ENCODE data around the gene STK11.
"Not testable (repeated sequence)": the region's sequence is repeated elsewhere in the genome, so short reads cannot be mapped to it uniquely, and the experiment has no call there.

Gene STK11

DNA sequence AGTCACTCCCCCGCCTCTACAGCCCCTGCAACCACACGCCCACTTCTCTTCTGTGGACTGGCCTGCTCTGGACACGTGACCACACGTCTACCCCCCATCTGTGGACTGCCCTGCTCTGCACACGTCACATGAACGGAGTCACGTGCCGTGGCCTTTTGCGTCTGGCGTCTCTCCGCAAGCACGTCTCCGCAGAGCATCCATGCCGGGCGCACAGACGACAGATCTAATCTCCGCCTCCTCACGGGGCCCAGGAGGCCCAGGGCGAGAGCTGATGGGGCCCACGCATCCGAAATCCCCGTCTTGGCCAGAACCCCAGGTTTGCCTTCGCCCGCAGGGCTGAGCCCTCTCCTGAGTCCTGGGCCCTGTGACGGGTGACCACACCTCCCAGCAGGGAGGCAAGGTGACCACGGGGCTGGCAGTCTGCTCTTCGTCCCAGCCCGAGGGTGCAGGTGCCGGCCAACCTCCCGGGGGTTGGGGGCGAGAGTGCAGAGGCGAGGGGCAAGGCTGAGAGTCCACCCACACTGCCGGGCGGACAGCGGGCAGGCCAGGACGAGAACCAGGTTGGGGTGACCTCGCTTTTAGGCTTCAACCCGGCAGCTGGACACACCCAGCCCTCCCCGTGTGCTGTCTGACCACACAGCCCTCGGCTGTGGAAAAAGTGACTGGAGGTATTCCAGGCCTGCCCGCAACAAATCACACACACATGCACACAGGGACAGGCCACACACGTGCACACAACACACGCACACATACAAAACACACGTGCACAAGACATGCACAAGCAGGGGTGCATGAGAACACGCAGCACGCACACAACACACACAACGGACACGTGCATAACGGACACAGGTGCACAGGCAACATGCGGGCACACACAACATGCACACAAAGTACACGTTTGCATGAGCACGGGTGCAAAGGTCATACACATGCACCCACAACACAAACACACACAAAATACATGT is 35.4 kb upstream of the STK11 start:
- no peak for DNase-seq

DNA sequence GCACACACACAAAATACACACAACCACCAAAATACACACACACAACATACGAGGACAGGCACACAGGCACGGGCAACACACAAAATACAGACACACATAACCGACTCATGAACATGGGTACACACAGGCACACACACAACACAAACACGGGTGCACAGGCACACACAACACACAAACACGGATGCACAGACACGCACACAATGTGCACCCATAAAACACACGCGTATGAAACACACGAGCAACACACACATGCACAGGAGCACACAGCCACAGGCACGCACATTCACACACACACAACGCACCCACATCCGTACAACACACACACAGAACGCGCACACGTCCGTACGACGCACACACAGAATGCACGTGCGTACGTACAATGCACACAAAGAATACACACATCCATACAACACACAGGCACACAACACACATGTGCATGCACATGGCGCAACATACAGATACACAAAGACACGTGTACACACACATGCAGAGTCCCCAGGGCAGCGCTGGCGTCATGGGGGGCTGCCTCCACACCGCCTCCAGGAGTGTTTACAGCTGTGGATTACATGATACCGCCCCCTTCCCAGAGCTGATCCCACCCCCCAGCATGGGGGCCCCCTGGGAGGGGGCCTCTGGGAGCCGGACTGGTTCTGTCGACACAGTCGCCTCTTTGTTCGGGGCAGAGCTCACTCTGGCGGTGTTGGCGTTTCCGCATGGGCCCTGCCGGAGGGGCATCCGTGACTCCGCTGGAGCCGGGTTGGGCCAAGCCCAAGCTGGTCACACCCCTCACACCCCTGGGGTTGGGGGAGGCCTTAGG is 34.4 kb upstream of the STK11 start:
- no peak for DNase-seq

DNA sequence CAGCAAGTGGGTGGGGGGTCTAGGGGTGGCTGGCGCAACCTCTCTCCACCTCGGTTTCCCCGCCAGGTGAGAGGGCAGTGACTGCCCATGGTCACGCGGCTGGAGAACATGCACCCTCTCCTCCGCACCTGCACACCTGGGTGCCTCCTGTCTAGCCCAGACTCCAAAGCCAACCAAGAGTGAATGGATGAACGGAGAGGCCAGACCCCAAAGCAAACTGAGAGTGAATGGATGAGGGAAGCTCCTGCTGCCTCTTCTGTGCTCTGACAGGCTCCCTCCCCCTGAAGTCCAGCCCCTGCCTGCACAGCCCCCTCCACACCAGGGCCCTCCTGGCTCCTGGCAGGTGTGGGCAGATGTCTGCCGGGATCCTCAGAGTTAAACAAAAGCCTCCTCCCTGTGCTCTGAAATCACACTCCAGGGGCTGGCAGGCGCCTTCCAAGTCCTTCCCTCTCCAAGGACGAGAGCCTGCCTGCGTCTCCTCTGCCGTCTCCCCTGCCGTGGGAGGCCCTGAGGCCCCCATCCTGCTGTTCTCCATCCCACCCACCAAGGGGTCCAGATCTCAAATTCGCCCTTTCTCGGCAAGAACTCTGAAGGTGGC is 33.7 kb upstream of the STK11 start:
- DNase-seq = no peak

DNA sequence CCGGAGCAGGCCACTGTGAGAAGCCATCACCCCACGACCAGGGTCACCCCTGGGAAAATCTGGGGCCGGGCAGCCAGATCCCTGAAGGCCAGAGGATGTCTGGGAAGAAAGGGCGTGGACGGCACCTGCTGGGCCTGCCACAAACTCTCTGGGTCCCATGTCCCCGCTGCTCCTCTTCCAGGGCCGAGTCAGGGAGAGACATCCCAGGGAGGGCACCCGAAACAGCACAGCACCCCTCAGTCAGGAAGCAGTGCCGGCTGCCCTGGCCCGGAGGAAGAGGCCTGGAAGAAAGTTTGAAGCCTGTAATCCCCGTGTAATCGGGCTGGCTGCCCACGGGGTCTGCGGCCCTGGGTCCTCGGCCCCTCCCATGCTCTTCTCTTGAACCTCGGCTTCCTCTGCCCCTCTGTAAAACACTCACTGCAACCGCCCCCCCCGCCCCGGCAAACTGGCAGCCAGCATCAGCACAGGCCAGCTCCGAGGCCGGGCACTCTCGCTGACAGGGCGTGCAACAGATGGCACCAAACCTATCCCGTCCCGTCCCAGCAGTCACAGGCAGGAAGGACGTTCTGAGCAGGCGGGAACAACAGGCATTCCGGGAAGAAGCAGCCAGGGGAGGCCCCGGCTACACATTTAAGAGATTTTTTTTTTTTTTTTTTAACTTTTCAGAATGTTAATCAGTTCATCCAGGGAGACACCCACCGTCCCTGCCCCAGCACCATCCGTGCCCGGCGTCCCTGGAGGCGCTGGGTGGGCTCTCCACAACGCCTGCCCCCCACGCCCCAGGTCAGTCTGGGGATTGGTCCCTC is 33.0 kb upstream of the STK11 start:
- DNase-seq = no peak

GRCh38 chr19:1173159-1173844 is 32.3 kb upstream of the STK11 start:
- DNase-seq = no peak

GRCh38 chr19:1173845-1174809 is 31.5 kb upstream of the STK11 start, which contains the start of gene SBNO2:
Gene SBNO2, minus strand, starts transcription at chr19:1174268. Its CDS starts 19,992 bp downstream, at chr19:1154276.
- DNase-seq = peak; percentile 57

GRCh38 chr19:1177322-1178114 is 28.1 kb upstream of the STK11 start:
- DNase-seq = no peak

GRCh38 chr19:1181606-1182005 is 24.0 kb upstream of the STK11 start:
- DNase-seq = no peak

DNA sequence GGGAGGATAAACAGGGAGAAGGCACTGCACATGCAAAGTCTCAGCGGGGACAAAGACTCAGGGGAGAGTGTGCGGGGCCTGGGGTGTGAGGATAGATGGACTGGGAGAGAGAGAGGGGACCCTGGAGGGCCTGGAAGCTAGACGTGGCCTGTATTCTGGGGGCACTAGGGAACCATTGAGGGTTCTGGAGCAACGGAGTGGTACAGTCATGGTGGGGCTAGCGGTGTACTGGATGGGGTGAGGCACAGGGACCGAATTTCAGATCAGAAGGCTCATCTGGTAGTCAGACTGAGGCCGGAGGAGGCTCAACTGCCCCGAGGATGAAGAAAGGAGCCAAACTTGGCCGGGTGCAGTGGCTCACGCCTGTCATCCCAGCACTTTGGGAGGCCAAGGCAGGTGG is 23.5 kb upstream of the STK11 start:
- DNase-seq = no peak

DNA sequence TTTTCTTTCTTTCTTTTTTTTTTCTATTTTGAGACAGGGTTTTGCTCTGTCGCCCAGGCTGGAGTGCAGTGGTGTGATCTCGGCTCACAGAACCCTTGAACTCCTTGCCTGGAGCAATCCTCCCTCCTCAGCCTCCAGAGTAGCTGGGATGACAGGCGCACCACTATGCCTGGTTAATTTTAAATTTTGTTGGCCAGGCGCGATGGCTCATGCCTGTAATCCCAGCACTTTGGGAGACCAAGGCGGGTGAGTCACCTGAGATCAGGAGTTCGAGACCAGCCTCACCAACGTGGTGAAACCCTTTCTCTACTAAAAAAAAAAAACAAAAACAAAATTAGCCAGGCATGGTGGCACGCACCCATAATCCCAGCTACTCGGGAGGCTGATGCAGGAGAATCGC is 22.9 kb upstream of the STK11 start:
- no peak for DNase-seq

DNA sequence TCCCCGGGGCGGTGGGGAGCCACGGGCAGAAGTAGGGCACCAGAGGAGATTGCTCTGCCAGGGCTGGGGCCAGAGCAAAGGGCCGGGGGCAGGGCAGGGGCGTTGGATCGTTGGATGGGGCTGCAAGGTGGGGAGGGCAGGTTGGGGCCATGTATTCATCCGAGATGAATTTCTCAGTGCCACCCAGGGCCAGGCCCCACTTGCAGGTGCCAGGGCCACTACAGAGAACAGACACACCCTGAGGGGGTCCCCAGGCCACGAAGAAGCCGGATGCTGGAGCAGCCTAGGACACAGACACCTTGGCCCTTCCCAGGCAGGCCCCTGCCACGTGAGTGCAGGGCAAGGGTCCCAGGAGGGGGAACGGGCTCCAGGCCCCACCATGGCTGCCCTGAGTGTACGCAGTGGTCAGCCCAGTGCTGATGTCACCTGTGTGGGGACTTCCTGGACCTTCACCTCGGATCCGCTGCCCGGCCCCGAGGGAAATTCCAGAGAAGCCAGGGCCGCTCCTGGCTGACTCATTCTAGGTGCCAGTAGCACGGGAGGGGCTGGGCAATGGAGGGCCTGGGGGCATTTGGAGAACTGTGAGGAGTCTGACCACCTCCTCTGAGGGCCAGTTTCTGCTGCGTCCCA is 21.9 kb upstream of the STK11 start:
- DNase-seq = no peak

DNA sequence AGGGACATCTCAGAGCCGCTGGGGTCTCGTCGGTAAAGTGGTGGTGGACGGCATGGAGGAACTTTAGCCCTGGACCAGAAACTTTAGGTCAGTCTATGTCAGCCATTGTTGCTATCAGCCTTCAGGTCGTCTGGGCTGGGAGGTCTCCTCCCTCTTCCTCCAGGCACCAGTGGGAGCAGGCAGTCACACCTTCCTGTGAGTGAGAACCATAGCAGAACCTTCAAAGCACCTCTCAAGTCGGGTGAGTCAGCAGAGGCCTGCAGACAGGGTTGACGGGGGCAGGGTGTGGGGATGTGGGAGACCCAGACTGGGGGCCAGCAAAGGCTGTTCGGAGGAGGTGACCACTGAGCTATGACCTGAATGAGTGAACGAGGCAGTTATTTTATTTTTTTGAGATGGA is 16.2 kb upstream of the STK11 start:
- no peak for DNase-seq

DNA sequence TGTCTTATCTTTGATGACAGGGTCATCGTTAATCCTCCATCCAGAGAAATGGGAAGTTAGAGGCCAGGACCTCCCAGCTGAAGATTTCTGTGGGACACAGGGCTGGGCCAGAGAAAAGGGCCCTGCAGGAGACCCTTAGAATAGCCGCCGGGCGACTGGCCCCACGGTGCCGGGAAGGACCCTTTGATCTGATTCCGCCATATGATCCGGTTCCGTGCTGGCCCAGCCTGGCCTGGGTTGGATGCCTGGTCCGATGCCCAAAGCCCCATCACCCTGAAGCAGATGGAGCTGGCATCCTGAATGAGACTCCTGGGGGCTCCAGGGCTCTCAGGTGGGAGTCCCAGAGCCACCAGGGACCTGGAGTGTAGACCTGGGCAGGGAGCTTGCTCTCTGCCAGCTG is 6.0 kb upstream of the STK11 start:
- no peak for DNase-seq

- not testable (repeated sequence) for DNase-seq
Measured at GRCh38 chr19:1200614-1201013, 5.0 kb upstream of the STK11 start.

GRCh38 chr19:1206150-1206863 is 729 bp downstream of the STK11 start:
- no peak for DNase-seq

- DNase-seq = no peak
Measured at GRCh38 chr19:1206864-1207450, 1.4 kb downstream of the STK11 start.

- not testable (repeated sequence) for DNase-seq
Measured at GRCh38 chr19:1208830-1209229, 3.3 kb downstream of the STK11 start.

- DNase-seq = no peak
Measured at GRCh38 chr19:1210227-1210538, 4.6 kb downstream of the STK11 start.
